GM20431 (cell line): ENCODE measurements around the gene TRAF3IP3.

ENCODE experiments used
- in situ Hi-C: fragments of 300-500 bp; cut with MseI, MboI; formaldehyde crosslinking; loops from one replicate; pipeline ENCODE4 v1.15.0; 2020; ENCODE audit warnings: low sequenced_read_pairs; ENCODE audit not compliant: unreplicated experiment

The TRAF3IP3 gene, protein sequence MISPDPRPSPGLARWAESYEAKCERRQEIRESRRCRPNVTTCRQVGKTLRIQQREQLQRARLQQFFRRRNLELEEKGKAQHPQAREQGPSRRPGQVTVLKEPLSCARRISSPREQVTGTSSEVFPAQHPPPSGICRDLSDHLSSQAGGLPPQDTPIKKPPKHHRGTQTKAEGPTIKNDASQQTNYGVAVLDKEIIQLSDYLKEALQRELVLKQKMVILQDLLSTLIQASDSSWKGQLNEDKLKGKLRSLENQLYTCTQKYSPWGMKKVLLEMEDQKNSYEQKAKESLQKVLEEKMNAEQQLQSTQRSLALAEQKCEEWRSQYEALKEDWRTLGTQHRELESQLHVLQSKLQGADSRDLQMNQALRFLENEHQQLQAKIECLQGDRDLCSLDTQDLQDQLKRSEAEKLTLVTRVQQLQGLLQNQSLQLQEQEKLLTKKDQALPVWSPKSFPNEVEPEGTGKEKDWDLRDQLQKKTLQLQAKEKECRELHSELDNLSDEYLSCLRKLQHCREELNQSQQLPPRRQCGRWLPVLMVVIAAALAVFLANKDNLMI

GRCh38 chr1:209755926-209756614, at the start of gene TRAF3IP3:
Gene TRAF3IP3, plus strand, starts transcription at chr1:209756053. Its CDS starts 3,987 bp downstream, at chr1:209760040.
- in situ Hi-C loops, result no loop called here

- in situ Hi-C loops, result no loop called here
These were observed 49.2 kb upstream of the TRAF3IP3 start for GRCh38 chr1:209706622-209707021.

DNA sequence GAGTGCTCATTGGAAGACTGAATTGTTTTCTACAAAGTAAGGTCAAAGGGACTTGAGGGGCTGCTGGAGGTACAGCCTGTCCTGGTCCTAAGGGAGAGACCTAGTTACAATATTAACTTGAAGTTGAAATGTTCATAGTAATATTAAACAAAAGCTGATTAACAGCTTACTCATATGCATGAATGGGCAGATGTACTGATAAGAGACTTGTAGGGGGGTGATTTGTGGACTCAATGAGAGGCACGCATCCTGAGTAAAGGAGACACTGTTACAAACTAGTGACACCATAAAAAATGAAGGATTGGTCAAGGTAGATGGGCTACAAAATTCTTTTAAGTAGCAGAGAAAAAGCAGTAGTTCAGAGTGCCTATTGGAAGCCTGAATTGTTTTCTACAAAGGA, 48.5 kb upstream of the TRAF3IP3 start:
- in situ Hi-C loops, result no loop called here

DNA sequence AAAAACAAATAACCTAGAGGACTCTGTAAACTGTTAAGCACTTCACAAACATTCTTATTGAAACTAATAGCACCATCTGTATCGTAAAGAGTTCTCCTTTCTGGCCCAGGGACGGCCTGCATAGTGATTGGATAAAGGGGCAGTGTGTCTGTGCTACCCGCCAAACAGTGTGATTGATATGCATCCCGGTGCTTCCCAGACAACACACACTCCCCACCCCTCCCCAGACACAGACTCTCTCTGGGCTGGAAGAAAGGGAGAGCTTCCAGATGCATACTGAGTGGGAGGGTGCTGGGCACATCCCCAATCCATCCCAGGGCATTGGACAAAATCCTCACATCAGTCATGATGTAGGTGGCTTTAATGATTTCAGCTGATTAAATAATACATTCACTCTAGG, 47.6 kb upstream of the TRAF3IP3 start:
- in situ Hi-C loops, result no loop called here

DNA sequence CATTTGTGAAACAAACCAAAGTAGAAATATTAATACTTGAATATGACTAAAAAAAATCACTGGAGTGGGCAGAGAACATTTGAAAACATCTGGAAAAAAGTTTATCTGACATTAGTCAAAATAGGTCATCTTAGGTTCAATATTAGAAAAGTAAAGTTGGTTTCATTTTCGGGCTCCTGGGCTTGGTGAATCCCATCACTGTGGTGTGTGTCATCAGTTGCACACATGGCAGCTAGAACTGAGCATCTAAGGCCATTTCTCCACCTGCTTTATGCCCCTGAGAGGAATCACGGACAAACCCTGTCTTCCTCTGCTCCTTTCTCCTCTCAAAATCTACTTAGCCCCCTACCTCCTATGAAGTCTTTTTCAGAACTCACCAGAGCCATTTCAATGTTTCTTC, 45.8 kb upstream of the TRAF3IP3 start:
- in situ Hi-C loops, result no loop called here

GRCh38 chr1:209710847-209711246, 45.0 kb upstream of the TRAF3IP3 start:
- in situ Hi-C loops, result no loop called here

- in situ Hi-C loops, result no loop called here
These were observed 41.5 kb upstream of the TRAF3IP3 start for GRCh38 chr1:209714338-209714737.

DNA sequence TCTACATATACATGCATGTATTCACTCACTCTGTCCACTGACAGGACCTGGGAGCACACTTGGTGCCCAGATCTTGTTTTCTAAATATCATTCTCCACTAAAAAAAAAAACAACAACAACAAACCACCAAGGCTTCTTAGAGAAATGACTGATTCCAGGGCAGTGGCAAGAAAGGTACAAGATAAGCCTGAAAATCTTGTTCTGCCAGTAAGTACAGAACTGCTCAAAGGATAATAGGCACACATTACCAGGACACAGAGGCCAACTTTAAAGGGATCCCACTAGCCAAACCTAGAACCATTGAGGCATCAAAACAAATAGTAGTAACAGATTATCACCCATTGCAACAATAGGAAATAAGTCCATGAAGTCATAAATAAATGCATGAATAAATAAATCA, 40.5 kb upstream of the TRAF3IP3 start:
- in situ Hi-C loops, result no loop called here

GRCh38 chr1:209717818-209718217, 38.0 kb upstream of the TRAF3IP3 start:
- in situ Hi-C loops, result no loop called here

- in situ Hi-C loops, result no loop called here
These were observed 35.5 kb upstream of the TRAF3IP3 start for GRCh38 chr1:209720326-209720725.

GRCh38 chr1:209720826-209721225, 35.0 kb upstream of the TRAF3IP3 start:
- in situ Hi-C loops, result no loop called here

DNA sequence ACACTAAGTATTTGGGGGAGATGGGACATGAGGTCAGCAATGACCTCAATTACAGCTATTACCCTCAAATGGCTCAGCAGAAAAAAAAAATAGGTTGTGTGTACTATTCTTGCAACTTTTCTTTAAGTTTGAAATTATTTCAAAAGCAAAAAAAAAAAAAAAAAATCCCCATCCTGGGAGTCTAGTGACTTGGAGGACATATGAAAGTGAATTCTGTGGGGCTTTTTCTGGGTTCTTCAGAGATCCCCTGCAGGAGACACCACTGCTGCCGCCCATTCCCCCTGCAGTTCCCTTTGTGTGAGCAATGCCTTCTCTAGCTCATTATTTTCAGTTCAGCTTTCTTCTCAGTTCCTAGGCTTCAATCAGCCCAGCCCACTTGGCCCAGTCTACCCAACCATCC, 34.5 kb upstream of the TRAF3IP3 start:
- in situ Hi-C loops, result no loop called here

DNA sequence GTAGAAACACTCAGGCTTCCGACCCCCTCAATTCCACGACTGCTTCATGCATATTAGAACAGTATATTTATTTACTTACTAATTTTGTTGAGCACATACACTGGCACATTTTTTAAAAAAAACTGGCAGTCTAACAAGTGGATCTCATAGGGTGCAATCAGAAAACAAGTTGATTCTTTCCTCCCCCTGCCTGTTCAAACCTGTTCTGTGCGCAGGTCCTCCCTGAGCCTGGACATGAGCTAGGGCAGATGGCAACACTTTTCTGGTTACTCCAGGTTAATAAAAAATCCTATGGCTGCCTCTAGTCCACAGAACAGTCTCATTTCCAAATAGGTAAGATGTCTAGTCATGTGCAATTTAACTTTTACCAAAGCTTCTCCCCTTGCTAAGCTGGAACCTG, 32.6 kb upstream of the TRAF3IP3 start:
- in situ Hi-C loops, result no loop called here

DNA sequence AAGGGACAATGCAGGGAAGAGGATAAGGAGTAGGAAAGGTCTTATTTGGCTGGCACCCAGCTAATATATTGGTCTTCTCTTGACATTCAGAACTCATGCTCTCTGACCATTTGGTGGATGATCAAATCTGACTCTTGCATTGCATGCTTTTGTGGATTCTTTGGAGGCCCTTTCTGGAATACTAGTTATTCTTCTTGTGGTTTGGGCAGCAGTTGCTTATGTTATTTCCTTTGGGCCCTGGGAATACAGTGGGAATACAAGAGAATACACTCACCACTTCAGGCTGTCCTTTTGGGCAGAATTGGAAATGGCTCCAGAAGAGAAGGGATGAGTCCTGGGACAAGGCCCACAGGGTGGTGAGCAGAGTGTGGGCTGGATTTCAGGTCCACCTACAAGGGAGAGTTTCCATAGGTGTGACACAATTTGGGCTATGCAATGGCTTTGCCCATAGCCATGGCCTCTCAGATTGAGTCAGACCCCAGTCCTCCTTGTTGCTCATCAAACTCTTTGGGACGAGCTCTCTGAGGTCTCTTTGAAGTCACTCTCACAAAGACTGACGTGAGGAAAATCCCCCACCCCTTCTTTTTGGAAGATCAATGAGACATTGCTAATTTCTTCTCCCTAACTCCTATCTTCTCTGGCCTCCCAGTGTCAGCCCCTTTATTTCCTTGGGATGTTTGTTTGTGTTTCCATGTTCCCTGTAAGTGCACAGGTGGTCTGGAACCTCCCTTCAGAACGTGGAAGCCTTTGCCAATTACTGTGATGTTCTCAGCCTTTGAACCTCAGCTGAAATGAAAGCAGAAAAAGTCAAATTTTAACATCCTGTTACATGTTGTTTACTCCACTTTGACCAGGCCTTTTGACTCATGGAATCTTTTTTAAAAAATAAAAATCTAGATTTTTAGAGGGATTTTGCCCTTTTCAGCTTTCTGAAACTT, 31.8 kb upstream of the TRAF3IP3 start:
- in situ Hi-C loops, result no loop called here

DNA sequence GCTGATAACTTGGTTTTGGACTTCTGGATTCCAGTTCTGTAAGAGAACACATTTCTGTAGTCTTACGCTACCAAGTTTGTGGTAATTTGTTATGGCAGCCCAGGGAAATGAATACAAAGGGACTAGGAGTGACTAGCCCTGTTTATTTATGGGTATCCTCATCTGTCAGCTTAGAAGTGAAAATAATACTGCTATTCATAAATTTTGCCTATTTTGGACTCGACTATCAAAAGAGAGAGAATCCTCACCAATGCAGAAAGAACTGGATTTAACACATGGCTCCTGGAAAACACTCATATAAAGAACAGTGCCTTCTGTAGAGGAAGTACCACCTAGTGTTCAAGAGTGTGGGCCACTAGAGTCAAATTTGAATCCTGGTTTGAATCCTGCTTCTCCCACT, 28.6 kb upstream of the TRAF3IP3 start:
- in situ Hi-C loops, result no loop called here

DNA sequence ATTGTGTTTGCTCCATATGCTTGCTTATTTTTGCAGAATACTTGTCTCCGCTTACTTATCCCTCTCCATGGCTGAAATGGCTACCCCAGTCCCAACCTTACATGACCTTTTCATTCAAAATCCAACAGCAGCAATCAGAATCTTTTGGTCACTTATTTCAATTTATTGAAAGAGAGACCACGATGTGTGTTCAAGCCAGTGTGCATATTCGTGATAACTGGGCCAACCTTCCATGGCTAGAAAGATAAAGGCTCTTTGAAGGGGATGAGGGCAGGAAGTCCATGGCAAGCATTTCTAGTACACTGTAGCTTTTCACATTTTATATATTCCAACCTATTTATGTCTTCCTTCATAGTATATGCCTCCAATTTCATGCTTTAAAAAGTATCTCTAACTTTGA, 28.1 kb upstream of the TRAF3IP3 start:
- in situ Hi-C loops, result no loop called here

DNA sequence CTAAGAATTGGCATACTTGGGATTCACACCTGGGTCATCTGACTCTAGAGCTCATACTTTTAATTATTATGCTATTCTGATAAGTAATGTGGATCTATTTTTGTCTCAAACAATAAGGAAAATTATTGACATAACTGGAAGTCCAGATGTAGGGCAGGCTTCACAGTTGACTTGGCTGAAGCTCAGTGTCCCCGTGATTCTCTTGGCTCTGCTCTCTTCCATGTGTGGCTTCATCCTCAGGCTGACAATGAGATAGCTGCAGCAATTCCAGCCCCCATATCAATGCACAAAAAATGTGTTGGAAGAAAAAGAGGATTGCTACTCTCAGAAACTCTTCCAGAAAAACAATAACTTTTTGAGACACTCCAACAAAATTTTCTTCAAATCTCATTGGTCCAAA, 27.4 kb upstream of the TRAF3IP3 start:
- in situ Hi-C loops, result no loop called here

- in situ Hi-C loops, result no loop called here
These were observed 26.4 kb upstream of the TRAF3IP3 start for GRCh38 chr1:209729436-209729835.

DNA sequence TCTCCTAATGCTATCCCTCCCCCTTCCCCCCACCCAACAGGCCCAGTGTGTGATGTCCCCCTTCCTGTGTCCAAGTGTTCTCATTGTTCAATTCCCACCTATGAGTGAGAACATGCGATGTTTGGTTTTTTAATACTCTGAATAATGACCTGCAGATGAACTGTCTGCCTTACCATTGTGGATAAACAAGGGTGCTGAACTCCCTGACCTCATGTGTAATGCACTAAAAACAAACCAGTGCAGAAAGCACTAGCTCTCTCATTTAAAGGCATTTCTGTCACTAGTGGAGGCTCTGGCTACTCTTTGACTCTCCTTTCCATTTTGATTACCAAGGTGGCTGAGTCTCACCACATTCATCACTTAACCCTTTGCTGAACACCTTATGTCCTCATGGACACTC, 23.1 kb upstream of the TRAF3IP3 start:
- in situ Hi-C loops, result no loop called here
